Inflammatory macrophage treated with lipopolysaccharide for 1 hour (primary cell): ENCODE data around the gene DMRTB1.

ENCODE experiments used
- DNase-seq, 2 donors: peaks; one replicate each; pipeline ENCODE4 v3.0.0-alpha.2; 2020 to 2022

The DMRTB1 gene

GRCh38 chr1:53495633-53496345 is 36.6 kb downstream of the DMRTB1 start:
- DNase-seq = peak in 1 of 2 donors; percentile 11

GRCh38 chr1:53498555-53499131 is 39.4 kb downstream of the DMRTB1 start:
- no peak for DNase-seq

- no peak for DNase-seq
Observed at GRCh38 chr1:53499257-53500203, 40.3 kb downstream of the DMRTB1 start.

GRCh38 chr1:53500204-53501064 is 41.2 kb downstream of the DMRTB1 start:
- no peak for DNase-seq

GRCh38 chr1:53501065-53502005 is 42.1 kb downstream of the DMRTB1 start:
- no peak for DNase-seq

GRCh38 chr1:53502641-53503432 is 43.6 kb downstream of the DMRTB1 start:
- no peak for DNase-seq

GRCh38 chr1:53503433-53504217 is 44.4 kb downstream of the DMRTB1 start:
- no peak for DNase-seq

- DNase-seq = no peak
Observed at GRCh38 chr1:53504901-53505300, 45.7 kb downstream of the DMRTB1 start.

- DNase-seq = no peak
Observed at GRCh38 chr1:53505401-53505800, 46.2 kb downstream of the DMRTB1 start.

GRCh38 chr1:53505891-53506290 is 46.7 kb downstream of the DMRTB1 start:
- DNase-seq = no peak

GRCh38 chr1:53506355-53507050 is 47.3 kb downstream of the DMRTB1 start:
- DNase-seq = no peak

- DNase-seq = no peak
Observed at GRCh38 chr1:53507116-53507820, 48.1 kb downstream of the DMRTB1 start.

GRCh38 chr1:53508056-53508990 is 49.1 kb downstream of the DMRTB1 start:
- no peak for DNase-seq

- DNase-seq = peak; percentile 12 to 53
Observed at GRCh38 chr1:53508991-53509666, 49.9 kb downstream of the DMRTB1 start.

- DNase-seq = no peak
Observed at GRCh38 chr1:53509775-53510174, 50.6 kb downstream of the DMRTB1 start.

- no peak for DNase-seq
Observed at GRCh38 chr1:53510215-53510614, 51.0 kb downstream of the DMRTB1 start.
